ENCODE data around the gene MINDY4.

Gene MINDY4

GRCh38 chr7:30920584-30921539 lies 149.6 kb downstream of the MINDY4 start:
- peak; percentile 43 for DNase-seq

DNA sequence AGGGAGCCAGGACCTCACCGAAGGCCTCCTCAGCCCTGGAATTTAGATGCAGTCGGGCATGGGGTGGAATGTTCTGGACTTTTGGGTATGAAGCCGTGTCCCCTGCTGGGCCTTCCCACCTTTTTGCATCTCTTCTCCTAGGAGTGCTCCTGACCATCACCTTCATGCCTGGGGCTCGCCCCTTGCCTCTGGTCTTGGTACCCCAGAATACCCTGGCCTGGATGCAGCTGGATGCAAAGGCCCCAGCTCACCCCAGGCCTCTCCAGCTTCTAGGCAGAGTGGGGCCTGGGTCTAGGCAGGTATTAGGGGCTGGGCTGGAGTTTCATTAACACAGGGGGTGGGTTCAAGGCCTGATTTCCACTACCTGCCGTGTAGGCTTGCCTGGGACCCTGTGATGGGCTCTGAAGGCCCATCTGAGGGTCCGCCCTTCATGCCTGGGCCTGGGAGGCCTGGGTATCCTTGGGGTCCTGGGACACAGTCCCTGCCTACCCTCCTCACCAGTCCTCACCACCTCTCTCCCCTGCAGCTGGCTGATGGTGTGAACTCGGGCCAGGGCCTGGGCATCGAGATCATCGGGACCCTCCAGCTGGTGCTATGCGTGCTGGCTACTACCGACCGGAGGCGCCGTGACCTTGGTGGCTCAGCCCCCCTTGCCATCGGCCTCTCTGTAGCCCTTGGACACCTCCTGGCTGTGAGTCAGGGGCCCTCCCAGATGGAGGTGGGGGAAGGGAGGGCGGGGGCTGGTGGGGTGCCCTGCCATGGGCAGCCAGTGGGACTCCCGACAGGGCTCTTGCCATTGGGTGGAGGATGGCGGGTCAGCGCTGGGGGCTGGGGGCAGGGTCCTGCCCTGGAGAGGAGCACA lies 150.6 kb downstream of the MINDY4 start:
- DNase-seq: no peak

DNA sequence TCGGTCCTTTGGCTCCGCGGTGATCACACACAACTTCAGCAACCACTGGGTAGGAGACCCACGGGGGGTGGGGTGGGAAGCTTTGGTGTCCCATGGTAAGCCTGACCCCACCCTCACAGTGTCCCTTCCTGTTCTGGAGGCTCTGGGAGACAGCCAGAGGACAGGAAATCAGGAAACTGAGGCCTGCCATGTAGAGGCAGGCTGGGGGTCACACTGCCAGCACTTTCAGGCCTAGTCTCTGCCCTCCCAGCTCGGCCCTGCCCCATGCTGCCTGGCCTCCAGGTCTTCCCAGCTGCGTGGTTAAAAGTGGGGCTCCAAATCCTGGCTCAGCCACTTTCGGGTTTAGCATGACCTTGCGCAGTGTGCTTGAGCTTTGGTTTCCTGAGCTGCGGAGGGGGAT lies 151.4 kb downstream of the MINDY4 start:
- DNase-seq: no peak

DNA sequence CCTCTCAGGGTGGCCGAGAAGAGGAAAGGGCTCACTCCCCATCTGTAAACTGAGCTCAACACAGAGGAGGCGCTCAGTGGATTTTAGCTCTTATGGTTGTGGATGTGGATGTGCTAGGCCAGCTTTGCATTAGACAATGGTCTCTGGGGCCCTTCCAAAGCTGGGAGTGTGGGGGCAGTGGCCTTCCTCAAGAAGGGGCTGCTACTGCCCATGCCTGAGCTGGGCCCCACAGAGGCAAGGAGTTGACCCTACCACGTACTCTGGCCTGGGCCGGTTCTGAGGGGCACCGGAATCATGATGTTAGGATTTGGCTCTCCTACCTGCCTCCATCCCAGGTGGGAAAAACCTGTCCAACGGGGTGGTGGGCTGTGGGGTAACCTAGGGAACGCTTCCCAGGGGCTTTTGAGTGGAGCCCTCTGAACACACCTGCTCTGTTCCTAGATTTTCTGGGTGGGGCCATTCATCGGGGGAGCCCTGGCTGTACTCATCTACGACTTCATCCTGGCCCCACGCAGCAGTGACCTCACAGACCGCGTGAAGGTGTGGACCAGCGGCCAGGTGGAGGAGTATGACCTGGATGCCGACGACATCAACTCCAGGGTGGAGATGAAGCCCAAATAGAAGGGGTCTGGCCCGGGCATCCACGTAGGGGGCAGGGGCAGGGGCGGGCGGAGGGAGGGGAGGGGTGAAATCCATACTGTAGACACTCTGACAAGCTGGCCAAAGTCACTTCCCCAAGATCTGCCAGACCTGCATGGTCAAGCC lies 152.0 kb downstream of the MINDY4 start:
- DNase-seq: no peak

DNA sequence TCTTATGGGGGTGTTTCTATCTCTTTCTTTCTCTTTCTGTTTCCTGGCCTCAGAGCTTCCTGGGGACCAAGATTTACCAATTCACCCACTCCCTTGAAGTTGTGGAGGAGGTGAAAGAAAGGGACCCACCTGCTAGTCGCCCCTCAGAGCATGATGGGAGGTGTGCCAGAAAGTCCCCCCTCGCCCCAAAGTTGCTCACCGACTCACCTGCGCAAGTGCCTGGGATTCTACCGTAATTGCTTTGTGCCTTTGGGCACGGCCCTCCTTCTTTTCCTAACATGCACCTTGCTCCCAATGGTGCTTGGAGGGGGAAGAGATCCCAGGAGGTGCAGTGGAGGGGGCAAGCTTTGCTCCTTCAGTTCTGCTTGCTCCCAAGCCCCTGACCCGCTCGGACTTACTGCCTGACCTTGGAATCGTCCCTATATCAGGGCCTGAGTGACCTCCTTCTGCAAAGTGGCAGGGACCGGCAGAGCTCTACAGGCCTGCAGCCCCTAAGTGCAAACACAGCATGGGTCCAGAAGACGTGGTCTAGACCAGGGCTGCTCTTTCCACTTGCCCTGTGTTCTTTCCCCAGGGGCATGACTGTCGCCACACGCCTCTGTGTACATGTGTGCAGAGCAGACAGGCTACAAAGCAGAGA lies 152.7 kb downstream of the MINDY4 start:
- DNase-seq: no peak

DNA sequence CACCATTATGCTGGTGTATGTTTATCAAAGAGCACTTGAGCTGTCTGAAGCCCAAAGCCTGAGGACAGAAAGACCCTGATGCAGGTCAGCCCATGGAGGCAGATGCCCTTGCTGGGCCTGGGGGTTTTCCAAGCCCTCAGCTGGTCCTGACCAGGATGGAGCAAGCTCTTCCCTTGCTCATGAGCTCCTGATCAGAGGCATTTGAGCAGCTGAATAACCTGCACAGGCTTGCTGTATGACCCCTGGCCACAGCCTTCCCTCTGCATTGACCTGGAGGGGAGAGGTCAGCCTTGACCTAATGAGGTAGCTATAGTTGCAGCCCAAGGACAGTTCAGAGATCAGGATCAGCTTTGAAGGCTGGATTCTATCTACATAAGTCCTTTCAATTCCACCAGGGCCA lies 153.4 kb downstream of the MINDY4 start:
- DNase-seq: no peak

GRCh38 chr7:30925117-30925516 lies 153.9 kb downstream of the MINDY4 start:
- no peak for DNase-seq

GRCh38 chr7:30925913-30926312 lies 154.7 kb downstream of the MINDY4 start:
- DNase-seq: no peak

DNA sequence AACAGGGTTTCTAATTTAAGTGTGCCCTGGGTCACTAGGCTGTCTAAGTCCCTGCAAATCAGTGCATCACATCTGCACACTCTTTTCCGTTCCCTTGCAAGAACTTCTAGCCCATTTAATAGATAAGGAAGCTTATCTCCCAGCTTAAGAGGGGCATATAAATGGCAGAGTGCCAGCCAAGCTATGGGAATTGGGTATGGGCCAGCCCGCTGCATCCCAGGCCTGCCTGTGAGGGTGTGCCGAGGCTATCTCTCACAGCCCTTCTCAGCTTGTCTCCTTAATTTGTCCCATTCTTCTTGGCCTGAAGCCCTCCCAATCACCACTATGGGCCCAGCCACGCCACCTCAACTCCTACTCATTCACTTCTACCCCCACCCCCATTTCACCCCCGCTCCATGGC lies 155.1 kb downstream of the MINDY4 start:
- DNase-seq: no peak

- DNase-seq: no peak
Measured at GRCh38 chr7:30927040-30927439, 155.8 kb downstream of the MINDY4 start.

- no peak for DNase-seq
Measured at GRCh38 chr7:30927559-30927958, 156.3 kb downstream of the MINDY4 start.

DNA sequence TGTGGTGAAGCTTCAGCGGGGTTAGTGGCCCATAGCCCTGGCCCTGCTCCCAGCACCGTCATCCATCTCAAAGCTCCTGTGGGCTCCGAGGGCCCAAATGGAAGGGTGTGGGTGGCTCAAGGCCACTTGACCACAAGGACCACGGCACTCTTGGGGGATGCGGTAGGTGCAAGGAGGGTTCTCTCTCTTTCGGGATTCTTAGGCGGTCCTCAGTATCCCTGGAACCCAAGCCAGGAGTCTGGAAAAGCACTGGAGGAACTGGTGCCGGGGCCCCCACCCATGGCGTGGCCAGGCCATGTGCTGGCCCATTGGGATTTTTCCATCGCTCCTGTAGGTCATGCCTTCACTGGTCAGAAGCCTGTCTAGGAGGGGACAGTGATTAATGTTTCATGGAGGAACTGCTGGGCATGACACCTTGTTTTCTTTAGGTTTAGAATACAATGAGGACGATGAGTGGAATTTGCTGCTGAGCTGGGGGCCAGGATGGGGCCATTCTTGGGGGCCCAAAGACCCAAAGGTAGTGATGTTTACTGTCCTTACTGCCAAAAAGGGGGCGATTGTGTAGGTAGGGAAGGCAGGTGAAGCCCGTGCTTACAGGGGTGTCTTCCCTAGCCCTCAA lies 157.1 kb downstream of the MINDY4 start:
- no peak for DNase-seq

DNA sequence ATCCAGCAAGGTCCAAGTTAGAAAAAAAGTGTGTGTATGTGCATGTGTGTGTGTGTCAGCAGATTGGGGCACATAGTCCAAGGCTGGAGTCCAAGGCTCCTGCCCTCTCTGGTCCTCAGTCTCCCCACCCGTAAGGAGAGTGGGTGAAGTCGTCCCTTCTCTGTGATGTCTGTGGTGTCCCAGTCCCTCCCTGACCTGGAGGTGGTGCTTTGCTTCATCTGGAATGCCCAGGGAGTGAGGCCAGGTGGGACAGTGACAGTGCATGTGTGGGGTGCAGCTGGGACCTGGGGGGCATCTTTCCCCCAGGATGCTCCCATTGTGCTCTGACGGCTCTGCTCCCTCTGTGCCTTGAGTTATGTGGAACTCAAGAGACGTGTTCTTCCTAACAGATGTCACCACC lies 158.5 kb downstream of the MINDY4 start:
- no peak for DNase-seq

- DNase-seq: no peak
Measured at GRCh38 chr7:30930621-30931020, 159.4 kb downstream of the MINDY4 start.

DNA sequence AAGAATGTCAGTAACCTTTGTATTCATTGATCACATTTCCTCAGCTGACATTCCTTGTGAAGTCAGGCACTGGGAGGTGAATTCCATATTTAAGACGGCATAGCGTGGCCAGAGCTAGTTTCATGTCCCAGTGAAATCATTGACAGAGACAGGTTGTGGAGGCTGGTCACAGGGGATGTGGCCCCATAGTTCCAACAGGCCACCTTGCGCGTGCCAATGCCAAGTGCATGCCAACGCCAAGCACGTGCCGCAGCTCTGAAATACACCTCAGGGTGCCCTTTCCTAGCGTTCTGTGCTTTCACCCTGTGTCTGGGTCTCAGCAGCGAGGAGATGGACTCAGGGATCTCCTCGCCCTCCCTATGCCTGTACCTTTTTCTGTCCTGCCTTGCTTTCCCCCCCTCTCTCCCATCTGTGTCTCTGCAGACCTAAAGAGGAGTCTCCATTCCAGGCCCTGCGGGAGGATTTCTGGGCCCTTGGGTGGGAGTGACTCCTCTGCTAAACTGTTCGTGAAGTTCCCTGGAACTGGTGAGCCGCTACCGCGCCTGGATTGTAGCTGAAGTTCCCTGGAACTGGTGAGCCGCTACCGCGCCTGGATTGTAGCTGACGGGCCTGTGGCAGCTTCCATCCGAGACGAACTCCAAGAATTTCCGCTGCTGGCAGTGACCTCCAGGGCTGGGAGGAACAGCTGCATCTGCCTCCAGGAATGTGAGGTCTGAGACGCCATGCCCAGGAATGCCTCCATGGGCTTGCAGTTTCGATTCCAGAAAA lies 160.1 kb downstream of the MINDY4 start:
- no peak for DNase-seq

- no peak for DNase-seq
Measured at GRCh38 chr7:30931929-30932540, 160.8 kb downstream of the MINDY4 start.

DNA sequence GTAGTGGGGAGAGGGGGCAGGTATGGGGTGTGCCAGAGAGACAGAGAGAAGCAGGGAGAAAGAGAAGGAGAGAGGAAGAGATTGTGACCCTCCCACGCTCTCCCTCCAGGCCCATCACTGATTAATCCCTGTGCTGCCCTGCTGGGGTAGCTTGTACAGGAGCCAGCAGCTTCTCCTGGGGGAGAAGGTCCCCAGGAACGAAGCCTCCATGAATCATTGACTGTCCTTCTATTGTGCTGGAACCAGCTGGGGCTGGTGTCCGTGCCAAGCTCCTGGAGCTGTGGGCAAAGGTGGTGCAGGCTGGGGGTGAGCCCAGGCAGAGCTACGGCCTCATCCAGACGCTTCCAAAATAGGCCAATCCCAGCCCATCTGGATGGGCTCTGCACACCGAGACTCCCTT lies 161.3 kb downstream of the MINDY4 start:
- no peak for DNase-seq

DNA sequence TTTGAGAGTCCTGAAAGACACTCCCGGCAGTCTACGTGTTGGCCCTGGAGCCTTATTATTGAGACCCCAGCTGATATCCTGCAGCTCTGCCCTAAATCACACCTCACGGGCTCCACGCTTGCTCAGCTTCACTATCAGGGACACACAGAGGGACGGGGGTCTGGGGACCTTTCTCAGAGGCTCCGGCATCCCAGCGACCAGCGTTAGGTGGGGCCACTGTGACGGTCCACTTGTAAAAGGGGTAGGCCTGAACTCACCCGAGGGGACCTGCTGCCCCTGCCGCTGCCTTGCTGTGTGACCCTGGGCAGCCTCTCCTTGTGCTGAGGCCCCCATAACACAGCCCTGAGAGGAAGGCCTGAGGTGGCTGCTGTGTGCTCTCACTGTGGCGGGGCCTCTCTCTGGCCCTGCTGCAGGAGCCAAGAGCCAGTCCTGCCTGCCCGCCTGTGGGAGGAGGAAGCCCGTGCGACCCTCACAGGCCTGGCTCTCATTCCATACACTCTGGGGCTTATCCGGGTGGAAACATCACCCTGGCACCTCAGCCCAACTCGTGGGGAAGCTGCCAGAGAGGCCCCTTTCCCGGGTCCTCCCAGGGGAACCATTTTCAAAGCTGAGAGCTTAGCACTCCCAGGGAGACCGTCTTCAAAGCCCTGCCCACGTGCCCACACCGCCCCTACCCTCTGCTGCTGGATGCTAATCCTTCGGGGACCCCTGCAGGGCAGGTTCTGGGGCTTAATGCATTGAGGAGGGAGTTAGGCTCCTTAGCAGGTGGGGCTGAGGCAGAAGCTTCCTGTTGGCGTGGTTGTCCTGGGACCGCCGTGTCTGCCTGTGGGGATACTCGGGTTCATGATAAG lies 162.1 kb downstream of the MINDY4 start:
- peak; percentile 37 for DNase-seq

GRCh38 chr7:30934225-30934624 lies 163.0 kb downstream of the MINDY4 start:
- DNase-seq: no peak
